Adrenal gland (tissue), 12 donors: ENCODE results near the gene CHEK2. TPM values are rescaled to one million over a fixed set of nuclear protein-coding genes. Genes with fewer than 3 reads are reported as not detected.
A peak's percentile ranks its signal among the peaks of the same experiment; 100 is the strongest.
"Not testable (repeated sequence)": the region's sequence is repeated elsewhere in the genome, so short reads cannot be mapped to it uniquely, and the experiment has no call there.

Experiments
- DNase-seq, 7 donors: peaks; one replicate each; pipeline ENCODE4 v3.0.0-alpha.2; 2019 to 2020
- H3K27ac ChIP-seq, 5 donors: fragments of 200-600 bp; sonication (generic) in 4 of 5; 1 replicate in 3 of 5; 2 replicates in 2 of 5; pipeline versions ENCODE4 v1.5.1 to v1.8.0; 2016 to 2020; ENCODE audit warnings: mild to moderate bottlenecking in 1 of 5
- H3K27me3 ChIP-seq: fragments of 200-600 bp; 2 replicates; pipeline ENCODE4 v1.8.0; 2021
- H3K36me3 ChIP-seq, 2 donors: fragments of 200-600 bp; replicated peaks in 1 of 2; 1 replicate in 1 of 2; 2 replicates in 1 of 2; pipeline versions ENCODE4 v1.5.1 to v1.8.0; 2018 to 2022
- H3K4me1 ChIP-seq, 2 donors: fragments of 200-600 bp; replicated peaks in 1 of 2; 1 replicate in 1 of 2; 2 replicates in 1 of 2; pipeline versions ENCODE4 v1.5.1 to v1.8.0; 2018 to 2021
- H3K4me3 ChIP-seq, 4 donors: fragments of 200-600 bp; sonication (generic) in 3 of 4; one replicate each; pipeline ENCODE4 v1.5.1; 2016 to 2018
- H3K9me3 ChIP-seq, 3 donors: fragments of 200-600 bp; sonication (generic) in 1 of 3; replicated peaks in 1 of 3; 1 replicate in 2 of 3; 2 replicates in 1 of 3; pipeline versions ENCODE4 v1.5.1 to v1.8.0; 2016 to 2021
- POLR2A ChIP-seq, 2 donors: fragments of 450-650 bp; IDR thresholded peaks; one replicate each; pipeline ENCODE4 v1.6.1; 2017; ENCODE audit warnings: antibody characterized with exemption in 2 of 2, mild to moderate bottlenecking in 2 of 2, moderate library complexity in 1 of 2
- WGBS, 4 donors: extraction: QIAGEN DNeasy Blood & Tissue Kit in 2 of 4; methylation state at CpG; one replicate each; pipeline versions ENCODE4 v1.1.5 to v1.1.7; 2013 to 2017; 5-methylcytosine and 5-hydroxymethylcytosine counted together
- intact Hi-C, 2 donors: fragments of 100-400 bp; cut with DNase I; formaldehyde crosslinking; loops; one replicate each; pipeline versions ENCODE4 v1.14.1 to v1.15.0; 2022 to 2023
- polyA plus RNA-seq, 3 donors: library from polyadenylated mRNA; stranded (reverse); fragments of 200-250 nt in 2 of 3; fragments of 350-450 nt in 1 of 3; fragmentation: Illumina TruSeq in 1 of 3; extraction: RNeasy Lipid Tissue Mini Kit (QIAGEN cat#74804) in 1 of 3; gene quantifications; one replicate each; pipeline ENCODE4 v1.2.3, GENCODE V29; 2013 to 2014
- total RNA-seq, 9 donors: library from RNA; depleted of rRNA in 4 of 9; stranded (reverse); fragments of >200 nt in 4 of 9; fragments of 120-200 nt in 1 of 9; fragmentation: NEBNext Ultra II Directional in 1 of 9; extraction: Animal tissue kit (Norgen Biotek cat#: 25700) in 1 of 9; gene quantifications; one replicate each; pipeline versions ENCODE4 v1.1.0 to v1.2.4, GENCODE V29; 2013 to 2023
- TF ChIP-seq, protein P1 (sequence below), 6 experiments: fragments of 450-650 bp in 4 of 6; fragments of 200-600 bp in 2 of 6; sonication (generic) in 1 of 6; IDR thresholded peaks; 1 replicate in 5 of 6; 2 replicates in 1 of 6; pipeline versions ENCODE4 v1.5.1 to v1.8.0; 2016 to 2021; ENCODE audit warnings: antibody characterized with exemption in 6 of 6, mild to moderate bottlenecking in 2 of 6, moderate library complexity in 1 of 6
- donor health status: healthy with polysubstance abuse.
- donor health status: Bipolar disorder and iron deficiency.
- donor health status: DM: yes; HTN: yes; CAD: no.
- donor health status: DM: no; HTN: no; CAD: no.
- donor health status: DM: no; HTN: no; CAD: no.
- donor health status: DM: yes; HTN: yes; CAD: no.

Gene CHEK2
- total and polyA plus RNA-seq, 12 donors = 3.2 to 45.0 (median 13.4) TPM

DNA sequence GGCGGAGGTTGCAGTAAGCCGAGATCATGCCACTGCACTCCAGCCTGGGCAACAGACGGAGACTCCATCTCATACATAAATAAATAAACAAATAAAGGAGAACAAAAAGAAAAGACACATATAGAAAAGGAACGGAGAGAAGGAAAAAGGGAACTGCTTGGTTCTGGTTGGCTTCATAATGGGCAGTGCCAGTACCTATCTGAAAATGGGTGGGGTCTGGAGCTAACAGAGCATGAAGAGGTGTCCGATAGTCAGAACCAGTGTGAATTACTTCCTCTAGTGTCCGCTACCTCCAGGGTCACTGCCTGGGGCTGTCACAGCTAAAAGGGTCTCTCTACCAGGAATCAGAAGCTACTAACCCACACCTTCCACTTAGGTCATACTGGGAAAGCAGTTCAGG is 34.8 kb downstream of the CHEK2 start:
- DNase-seq = no peak
- intact Hi-C loops = no loop called here
- peaks cover 3 to 20% of the 10 kb centered on the region in 2 donors for H3K4me1 ChIP-seq
- no peak for TF ChIP-seq POLR2A (IDR thresholded peaks at IDR 0.05)
- TF ChIP-seq, protein P1, sequence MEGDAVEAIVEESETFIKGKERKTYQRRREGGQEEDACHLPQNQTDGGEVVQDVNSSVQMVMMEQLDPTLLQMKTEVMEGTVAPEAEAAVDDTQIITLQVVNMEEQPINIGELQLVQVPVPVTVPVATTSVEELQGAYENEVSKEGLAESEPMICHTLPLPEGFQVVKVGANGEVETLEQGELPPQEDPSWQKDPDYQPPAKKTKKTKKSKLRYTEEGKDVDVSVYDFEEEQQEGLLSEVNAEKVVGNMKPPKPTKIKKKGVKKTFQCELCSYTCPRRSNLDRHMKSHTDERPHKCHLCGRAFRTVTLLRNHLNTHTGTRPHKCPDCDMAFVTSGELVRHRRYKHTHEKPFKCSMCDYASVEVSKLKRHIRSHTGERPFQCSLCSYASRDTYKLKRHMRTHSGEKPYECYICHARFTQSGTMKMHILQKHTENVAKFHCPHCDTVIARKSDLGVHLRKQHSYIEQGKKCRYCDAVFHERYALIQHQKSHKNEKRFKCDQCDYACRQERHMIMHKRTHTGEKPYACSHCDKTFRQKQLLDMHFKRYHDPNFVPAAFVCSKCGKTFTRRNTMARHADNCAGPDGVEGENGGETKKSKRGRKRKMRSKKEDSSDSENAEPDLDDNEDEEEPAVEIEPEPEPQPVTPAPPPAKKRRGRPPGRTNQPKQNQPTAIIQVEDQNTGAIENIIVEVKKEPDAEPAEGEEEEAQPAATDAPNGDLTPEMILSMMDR (IDR thresholded peaks at IDR 0.05) = no peak
- no peaks in the 10 kb centered on the region for H3K27me3 ChIP-seq
- no peak overlapping the region for H3K4me3 ChIP-seq
- WGBS, 4 donors = 92 to 97% (median 95%) methylated on average over 6 of the region's 6 CpGs
- H3K36me3 ChIP-seq = no peaks in the 10 kb centered on the region
- H3K27ac ChIP-seq = no peak overlapping the region
- no peaks in the 10 kb centered on the region for H3K9me3 ChIP-seq

DNA sequence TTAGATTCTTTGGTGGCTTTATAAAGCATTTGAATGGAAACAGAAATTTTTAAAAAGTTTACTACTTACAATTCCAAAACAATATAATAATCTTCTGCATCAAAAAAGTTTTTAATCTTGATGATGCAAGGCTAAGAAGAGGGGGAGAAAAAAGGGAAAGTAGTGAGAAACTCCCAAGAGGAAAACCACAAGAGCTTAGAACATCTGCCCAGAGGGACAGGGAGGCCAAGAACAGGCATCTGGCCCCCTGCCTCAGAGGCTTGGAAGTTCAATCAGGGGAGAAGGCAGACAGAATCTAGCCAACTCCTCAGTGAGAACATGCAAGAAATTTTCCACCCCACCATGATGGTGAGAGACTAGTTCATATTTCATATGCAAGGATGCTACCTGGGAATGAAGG is 38.2 kb downstream of the CHEK2 start:
- no peaks in the 10 kb centered on the region for H3K4me1 ChIP-seq
- H3K27me3 ChIP-seq = no peaks in the 10 kb centered on the region
- no peak for DNase-seq
- intact Hi-C loops = no loop called here
- TF ChIP-seq, protein P1 (IDR thresholded peaks at IDR 0.05) = no peak
- TF ChIP-seq POLR2A (IDR thresholded peaks at IDR 0.05) = no peak
- no peaks in the 10 kb centered on the region for H3K36me3 ChIP-seq
- no peak overlapping the region for H3K27ac ChIP-seq
- H3K4me3 ChIP-seq = no peak overlapping the region
- no peaks in the 10 kb centered on the region for H3K9me3 ChIP-seq

- intact Hi-C loops = no loop called here
- H3K9me3 ChIP-seq = no peaks in the 10 kb centered on the region
- H3K4me1 ChIP-seq = no peaks in the 10 kb centered on the region
- WGBS, 4 donors = 92 to 99% (median 97%) methylated on average over 2 of the region's 2 CpGs
- no peak overlapping the region for H3K27ac ChIP-seq
- no peaks in the 10 kb centered on the region for H3K36me3 ChIP-seq
- no peak for DNase-seq
- no peak for TF ChIP-seq POLR2A (IDR thresholded peaks at IDR 0.05)
- TF ChIP-seq, protein P1 (IDR thresholded peaks at IDR 0.05) = no peak
- H3K27me3 ChIP-seq = no peaks in the 10 kb centered on the region
- H3K4me3 ChIP-seq = no peak overlapping the region
Measured at GRCh38 chr22:28702891-28703290, 38.7 kb downstream of the CHEK2 start.

DNA sequence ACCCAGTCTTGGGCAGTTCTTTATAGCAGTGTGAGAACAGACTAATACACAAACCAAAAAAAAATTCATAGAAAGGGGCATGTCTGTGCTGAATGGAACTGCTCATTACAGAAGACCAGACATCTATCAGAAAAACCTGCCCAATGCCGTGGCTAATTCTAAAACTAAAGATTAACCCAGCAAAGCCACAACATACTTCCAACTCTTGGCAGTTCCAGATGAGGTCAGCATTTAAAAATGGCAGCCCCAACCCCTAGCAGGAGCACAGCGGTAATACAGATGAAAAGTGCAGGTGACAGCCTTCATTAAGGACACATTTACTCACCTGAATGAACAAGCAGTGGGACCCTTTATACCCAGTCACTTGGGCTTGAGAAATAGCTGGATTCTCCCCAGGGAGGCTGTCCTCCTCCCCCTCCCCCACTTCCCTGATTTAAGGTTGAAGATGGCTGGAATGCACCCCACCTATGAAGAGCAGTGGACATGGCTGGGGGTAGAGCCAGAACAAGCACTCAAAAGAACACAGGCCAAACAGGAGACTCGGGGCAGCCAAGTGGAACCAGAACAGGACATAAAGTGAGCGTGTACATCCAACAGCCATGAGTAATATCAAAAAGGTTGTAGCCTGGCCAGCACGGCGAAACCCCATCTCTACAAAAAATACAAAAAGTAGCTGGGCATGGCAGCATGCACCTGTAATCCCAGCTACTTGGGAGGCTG is 48.4 kb downstream of the CHEK2 start:
- H3K36me3 ChIP-seq, intact Hi-C loops, H3K4me1 ChIP-seq, H3K9me3 ChIP-seq, H3K27me3 ChIP-seq, H3K27ac ChIP-seq, DNase-seq, H3K4me3 ChIP-seq: not testable (repeated sequence)
- 87 to 96% (median 93%) methylated on average over 6 of the region's 6 CpGs for WGBS, 4 donors

GRCh38 chr22:28689796-28690195 is 51.8 kb downstream of the CHEK2 start:
- 80 to 100% (median 95%) methylated on average over 1 to 2 of the region's 2 CpGs for WGBS, 4 donors
- H3K27me3 ChIP-seq = not testable (repeated sequence)

GRCh38 chr22:28682966-28683365 is 58.7 kb downstream of the CHEK2 start:
- H3K4me3 ChIP-seq, H3K4me1 ChIP-seq, intact Hi-C loops, H3K27me3 ChIP-seq, H3K36me3 ChIP-seq, DNase-seq, H3K27ac ChIP-seq, H3K9me3 ChIP-seq: not testable (repeated sequence)
- 86 to 98% (median 93%) methylated on average over 4 of the region's 4 CpGs for WGBS, 4 donors

More at GRCh38 chr22:28689796-28690195, 51.8 kb downstream of the CHEK2 start:
- H3K4me1 ChIP-seq, H3K27ac ChIP-seq, H3K9me3 ChIP-seq, DNase-seq, H3K4me3 ChIP-seq, intact Hi-C loops, H3K36me3 ChIP-seq: not testable (repeated sequence)

DNA sequence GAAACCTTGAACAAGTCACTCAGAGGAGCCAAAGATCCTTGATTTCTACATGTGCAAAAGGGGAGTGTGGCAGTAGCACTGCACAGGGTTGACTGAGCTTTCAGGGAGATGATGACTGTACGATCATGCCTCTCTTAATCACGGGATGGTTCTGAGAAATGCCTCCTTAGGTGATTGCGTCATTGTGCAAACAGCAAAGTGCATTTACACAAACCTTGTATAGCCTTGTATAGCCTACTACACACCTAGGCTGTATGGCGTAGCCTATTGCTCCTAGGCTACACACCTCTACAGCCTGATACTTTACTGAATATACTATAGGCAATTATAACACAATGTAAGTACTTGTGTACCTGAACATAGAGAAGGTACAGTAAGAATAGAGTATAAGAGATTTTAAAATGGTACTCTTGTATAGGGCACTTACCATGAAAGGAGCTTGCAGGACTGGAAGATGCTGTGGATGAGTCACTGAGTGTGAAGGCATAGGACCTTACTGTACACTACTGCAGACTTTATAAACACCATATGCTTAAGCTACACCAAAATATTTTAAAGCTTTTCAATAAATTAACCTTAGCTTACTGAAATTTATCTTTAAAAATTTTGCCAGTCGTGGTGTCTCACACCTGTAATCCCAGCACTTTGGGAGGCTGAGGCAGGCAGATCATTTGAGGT is 60.7 kb downstream of the CHEK2 start:
- peak in 2 of 7 donors; percentile 12 to 19 for DNase-seq
- H3K27me3 ChIP-seq, H3K27ac ChIP-seq, H3K9me3 ChIP-seq, H3K36me3 ChIP-seq, H3K4me3 ChIP-seq, intact Hi-C loops, H3K4me1 ChIP-seq: not testable (repeated sequence)
- WGBS, 4 donors = 59 to 72% (median 66%) methylated on average over 4 to 5 of the region's 5 CpGs
